NCI-H526 treated with DMSO at 0.1 percent for 48 hours (cell line): ENCODE measurements around the gene UBR4.

Experiments
- DNase-seq: peaks from one replicate; lab custom pipeline; 2025; lab: John Stamatoyannopoulos, UW

The UBR4 gene

DNA sequence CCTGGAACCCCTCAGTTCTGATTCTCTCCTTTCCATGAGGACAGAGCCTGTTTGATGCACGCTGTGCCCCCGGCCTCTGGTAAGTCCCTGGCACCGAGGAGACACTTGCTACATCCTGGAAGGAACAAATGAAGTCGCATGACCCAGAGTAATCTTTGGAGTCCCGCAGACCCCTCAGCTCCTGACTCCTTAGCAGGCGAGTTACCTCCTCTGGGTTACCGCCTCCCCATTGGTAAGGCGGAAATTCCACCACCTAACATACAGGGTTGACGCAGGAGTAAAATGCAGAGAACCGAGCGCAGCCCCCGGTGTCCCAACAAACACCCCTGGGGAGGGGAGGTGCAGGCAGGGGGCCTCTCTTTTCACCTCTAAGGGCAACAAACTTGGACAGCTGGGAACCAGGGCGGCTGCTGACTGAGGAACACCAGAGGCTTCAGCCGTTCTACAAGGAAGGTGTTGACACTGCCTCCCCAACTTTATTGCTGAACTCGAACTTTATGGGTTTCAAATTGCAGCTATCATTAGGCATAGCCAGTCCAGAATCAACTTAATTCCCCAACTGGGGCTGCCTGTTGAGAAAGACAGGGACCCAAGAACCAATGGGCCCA lies 138.3 kb downstream of the UBR4 start:
- no peak for DNase-seq

DNA sequence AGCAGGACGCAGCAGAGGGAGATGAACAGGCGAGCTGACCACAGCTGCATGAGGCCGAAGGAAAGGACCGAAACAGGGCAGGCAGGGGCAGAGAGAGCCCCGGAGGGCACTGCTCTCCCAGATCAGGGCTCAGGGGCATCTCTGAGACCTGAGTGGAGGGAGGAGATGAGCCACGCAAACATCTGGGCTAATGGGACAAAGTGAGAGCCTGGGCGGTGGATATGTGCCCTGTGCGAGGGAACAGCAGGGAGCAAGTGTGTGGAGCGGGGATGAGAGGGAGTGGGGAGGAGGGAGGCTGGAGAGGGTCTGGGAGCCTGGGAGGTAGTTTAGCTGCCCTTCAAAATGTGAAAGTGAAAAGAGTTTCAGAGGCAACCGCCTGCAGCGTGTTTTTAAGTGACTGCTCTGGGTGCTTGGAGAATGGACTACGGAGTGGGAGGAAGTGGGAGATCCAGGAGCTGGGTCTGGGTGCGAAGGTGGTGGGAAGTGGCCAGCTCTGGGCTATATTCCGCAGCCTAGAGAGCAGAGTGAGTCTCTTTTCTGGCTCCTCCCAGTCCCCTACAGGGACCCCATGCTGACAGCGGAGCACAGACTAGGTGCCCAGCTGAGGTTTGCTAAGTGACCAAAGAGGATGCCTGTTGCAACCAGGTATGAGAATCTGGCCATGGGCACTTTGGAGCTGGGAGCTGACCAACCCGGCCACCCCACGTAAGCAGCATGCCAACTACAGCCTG lies 139.0 kb downstream of the UBR4 start:
- no peak for DNase-seq

DNA sequence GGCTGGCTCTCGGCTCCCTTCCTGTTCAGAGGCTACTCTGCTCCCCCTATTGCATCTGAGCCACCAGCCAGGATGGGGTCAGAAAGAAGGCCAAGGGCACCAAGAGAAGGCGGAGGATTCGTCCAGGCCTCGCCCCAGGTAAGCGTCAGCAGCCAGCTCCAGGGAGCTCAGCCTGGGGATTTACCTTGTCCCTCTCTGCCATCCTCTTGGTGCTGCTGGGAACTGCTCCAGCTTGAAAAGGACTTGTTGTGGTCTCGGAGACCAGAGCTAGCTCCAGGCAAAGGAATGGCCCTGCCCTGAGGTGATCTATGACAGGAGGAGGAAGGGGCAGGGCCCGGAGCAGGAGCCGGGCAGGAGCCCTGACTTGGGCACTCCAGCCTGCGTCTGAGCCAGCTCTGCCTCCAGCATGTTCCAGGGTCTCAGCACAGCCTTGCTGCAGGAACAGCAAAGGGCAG lies 139.8 kb downstream of the UBR4 start:
- no peak for DNase-seq

GRCh38 chr1:19068639-19069276 lies 141.3 kb downstream of the UBR4 start:
- DNase-seq: no peak

- no peak for DNase-seq
These were observed 142.0 kb downstream of the UBR4 start for GRCh38 chr1:19067912-19068638.

DNA sequence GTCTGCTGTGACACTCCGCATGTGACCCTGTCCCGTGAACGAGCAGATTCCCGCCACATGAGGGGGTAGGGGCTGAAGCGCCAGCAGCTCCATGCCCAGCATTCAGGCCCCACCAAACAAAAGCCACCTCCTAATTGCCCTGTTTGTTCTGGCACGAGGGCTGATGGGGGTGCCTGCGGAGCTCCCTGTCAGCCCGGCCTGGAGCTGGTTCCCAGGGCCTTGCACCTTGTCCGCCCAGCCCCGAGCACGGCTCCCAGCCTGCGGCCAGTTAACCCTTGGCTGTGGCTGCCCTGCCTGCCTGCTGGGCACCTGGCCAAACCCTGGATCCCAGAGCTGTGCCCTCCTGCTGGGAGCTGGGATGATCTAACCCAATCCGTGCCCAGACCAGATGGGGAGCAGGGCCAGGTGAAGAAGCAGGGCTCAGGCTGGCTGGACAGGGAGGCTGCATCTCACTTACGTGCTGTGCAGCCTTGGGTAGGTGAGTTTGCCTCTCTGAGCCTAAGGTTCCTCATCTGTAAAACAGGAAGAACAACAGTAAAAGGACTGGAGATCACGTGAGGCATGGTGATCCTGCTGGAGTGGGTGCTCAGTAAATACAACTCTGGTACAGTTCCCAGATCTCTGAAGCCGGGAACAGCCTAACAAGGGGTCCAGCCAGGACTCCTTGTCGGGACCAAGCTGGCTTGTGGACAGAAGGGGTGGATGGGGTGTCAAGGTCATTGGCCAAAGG lies 142.7 kb downstream of the UBR4 start:
- DNase-seq: no peak

DNA sequence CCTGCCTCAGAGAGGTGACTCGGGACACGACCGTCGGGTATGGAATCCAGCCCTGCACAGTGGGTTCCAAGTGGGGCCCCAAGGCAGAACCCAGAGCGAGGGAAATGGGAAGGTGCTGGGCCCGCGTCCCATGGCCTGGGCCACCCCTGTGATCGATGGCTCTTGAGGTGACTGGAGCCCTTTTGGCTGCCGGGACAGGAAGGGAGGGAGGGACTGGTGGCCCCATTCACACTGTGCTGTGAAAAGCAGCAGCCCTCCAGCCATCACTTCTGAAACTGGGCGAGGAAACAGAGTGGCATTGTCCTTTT lies 143.2 kb downstream of the UBR4 start:
- no peak for DNase-seq

DNA sequence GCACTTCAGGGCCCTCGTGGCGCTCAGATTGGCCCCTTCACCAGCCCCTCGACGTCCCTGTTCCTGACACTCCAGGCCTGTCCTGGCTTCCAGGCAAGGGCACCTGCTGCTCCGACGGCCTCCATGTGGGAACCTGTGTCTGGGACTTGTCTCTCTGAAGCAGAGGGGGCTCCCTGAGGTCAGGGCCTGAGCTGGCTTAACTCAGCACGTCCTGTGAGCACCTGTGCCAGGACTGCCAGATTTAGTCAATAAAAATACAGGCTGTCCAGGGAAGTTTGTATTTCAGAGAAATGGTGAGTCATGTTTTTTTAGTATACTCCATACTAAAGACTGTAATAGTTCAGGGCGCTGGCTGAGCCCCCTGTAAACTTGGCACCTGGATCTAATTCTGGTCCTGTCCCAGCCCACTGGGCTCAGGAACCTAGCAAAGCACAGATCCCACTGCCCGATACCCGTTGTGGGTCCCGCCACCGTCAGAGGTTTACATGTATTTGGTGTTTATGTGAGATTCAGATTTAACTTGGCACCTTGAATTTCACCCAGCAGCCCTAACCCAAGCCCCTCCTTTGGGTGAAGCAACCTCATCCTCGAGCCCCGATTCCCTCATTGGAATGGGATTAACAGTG lies 143.7 kb downstream of the UBR4 start:
- DNase-seq: no peak

DNA sequence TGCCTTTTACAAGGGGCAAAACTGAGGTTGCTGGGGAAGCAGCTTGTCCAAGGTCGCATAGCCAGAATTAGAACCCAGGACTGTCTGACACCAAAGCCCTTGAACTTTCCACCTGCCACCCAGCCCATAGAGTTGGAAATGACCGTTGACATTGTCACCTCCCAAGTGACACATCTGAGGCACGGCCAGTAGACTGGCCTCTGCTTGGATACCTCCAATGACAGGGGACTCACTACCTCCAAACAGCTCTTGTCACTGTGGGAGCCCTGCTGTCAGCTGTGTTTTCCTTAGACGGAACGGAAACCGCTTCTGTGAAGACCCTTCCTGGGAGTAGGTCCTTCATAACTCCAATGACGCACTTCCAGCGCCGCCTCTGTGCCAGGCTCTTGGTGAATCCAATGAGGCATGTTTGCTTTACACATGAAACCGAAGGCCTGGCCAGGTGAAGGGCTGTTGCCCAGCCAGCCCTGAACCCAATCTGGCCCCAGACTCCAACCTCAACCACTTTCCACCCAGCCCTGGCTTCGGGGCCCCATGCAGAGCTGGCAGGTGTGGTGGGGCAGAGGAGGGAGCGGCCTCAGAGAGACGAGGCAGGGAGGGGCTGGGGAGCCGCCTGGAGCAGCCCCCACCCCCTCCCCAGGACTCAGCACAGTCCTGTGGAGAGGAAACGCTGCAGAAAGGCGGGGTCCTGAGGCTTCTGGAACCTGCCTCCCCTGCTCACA lies 144.4 kb downstream of the UBR4 start:
- no peak for DNase-seq

- DNase-seq: no peak
These were observed 145.1 kb downstream of the UBR4 start for GRCh38 chr1:19064906-19065450.

- no peak for DNase-seq
These were observed 146.9 kb downstream of the UBR4 start for GRCh38 chr1:19063122-19063521.

- DNase-seq: no peak
These were observed 147.6 kb downstream of the UBR4 start for GRCh38 chr1:19062258-19063029.

DNA sequence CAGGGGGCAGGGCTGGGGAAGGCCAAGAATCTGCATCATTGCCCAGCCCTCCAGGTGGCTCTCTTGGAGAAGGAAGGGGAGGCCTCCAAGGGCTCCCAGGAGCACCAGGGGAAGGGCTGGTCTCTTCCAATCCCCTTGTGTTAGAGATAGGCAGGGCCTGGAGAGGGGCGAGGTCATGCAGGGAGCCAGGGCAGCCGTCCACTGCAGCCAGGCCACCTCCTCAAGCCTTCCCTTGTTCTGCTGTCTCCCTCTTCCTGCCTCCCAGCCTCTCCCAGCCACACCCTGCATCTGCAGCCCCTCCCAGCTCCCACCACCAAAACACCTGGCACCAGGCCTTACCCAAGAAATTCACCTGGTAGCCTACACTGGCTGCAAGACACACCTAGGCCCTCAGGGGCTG lies 148.3 kb downstream of the UBR4 start:
- no peak for DNase-seq

DNA sequence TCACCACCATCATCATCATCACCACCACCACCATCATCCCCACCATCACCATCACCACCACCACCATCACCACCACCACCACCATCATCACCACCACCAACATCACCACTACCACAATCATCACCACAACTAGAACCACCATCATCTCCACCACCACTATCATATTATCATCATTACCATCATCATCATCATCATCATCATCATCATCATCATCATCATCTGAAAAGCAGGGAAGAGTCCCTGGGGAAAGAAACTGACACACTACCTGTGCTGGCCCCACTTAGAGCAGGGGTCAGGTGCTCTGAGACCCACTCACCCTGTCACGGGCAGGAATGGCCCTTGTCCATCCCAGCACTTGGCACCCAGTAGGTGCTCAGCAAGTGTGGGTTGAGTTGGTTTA lies 148.7 kb downstream of the UBR4 start:
- DNase-seq: no peak

GRCh38 chr1:19059773-19060172 lies 150.3 kb downstream of the UBR4 start:
- no peak for DNase-seq

DNA sequence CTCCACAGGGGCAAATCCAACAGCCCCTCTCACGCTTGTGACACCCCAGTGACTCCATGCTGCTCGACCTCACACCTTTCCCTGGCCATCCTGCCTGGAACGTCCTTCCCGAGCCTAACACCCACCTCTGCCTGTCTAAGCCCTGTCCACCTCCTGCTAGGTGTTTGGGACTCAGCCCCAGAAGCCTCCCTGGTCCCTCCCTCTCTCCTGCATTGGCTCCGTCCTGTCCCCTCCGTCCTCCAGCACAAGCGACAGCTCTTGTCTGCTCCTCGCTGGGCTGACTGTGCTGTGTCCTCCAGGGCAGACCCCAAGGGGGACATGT lies 151.6 kb downstream of the UBR4 start:
- DNase-seq: no peak

DNA sequence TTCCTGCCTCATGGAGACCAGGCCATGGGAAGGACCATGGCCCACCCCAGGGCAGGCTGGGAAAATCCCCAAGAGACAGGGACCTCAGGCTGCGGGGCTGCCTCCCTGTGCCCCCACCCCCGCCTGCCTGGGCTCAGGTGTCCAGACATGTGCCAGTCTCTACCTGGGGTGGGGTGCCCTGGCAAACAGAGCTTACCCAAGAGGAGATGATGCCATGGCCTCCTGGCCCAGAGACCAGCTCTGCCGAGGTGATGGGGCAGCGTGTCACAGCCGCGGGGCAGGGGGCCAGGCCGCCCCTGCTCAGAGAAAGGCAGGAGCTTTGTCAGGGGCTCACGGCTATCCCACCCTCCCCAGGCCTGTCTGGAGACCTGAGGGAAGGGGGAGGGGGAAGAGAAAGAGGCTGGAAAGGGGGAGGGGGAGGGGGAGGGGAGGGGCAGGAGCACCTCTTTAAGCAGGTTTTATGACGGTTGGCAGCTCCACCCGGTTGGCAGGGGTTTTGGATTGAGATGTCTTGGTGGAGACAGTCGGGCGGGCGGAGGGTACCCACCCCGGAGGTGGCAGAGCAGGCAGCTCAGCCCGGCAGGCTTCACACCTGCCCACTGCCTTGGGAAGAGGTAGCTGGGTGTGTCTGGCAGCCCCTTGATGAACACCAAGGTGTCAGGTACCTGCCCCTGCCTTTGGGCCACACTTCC lies 152.1 kb downstream of the UBR4 start:
- no peak for DNase-seq

DNA sequence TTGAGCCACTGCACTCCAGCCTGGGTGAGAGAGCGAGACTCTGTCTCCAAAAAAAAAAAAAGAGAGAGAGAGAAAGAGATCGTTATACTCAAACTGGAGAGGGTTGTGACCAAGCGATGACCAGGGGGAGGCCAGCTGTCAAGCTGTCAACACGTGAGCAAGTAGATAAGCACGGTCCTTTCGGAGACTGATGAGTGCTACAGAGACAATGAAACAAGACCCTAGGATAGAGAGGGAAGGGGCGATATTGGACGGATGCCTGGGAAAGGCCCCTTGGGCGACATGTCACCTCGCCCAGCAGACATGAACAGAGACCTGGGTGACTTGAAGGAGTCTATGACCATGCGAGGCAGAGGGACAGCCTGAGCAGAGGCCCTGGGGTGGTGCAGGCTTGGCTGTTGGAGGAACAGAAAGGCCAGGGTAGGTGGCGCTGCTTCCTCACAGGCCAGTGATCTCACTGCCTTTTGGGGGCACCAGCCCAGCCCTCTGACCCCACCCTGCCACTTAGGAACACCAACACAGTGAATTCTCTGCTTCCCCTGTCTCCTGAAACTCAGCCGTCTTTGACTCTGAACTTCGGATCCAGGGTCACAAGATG lies 152.8 kb downstream of the UBR4 start:
- DNase-seq: no peak

- DNase-seq: no peak
These were observed 154.4 kb downstream of the UBR4 start for GRCh38 chr1:19055701-19056100.
